HG03558 (cell line): Measurements from ENCODE around the gene IFT122.
"Not testable (repeated sequence)": the region's sequence is repeated elsewhere in the genome, so short reads cannot be mapped to it uniquely, and the experiment has no call there.

Experiments
- ATAC-seq: cut with Tn5 transposase; IDR thresholded peaks from one replicate; pipeline ENCODE4 v1.9.1; 2021; ENCODE audit warnings: moderate number of reproducible peaks; ENCODE audit not compliant: unreplicated experiment; ENCODE audit errors: extremely low read depth

Gene IFT122

GRCh38 chr3:129439817-129440617 is at the start of gene IFT122, which contains the start of gene MBD4:
Gene IFT122, plus strand, starts transcription at chr3:129440224. Its CDS starts 107 bp downstream, at chr3:129440331.
Gene MBD4, minus strand, starts transcription at chr3:129439948. Its CDS starts 115 bp downstream, at chr3:129439833.
- peak; percentile 77 for ATAC-seq

GRCh38 chr3:129391583-129391982 is 48.4 kb upstream of the IFT122 start:
- not testable (repeated sequence) for ATAC-seq

GRCh38 chr3:129392106-129392887 is 47.7 kb upstream of the IFT122 start:
- ATAC-seq = not testable (repeated sequence)

- ATAC-seq = no peak
Measured at GRCh38 chr3:129393271-129393670, 46.8 kb upstream of the IFT122 start.

- ATAC-seq = not testable (repeated sequence)
Measured at GRCh38 chr3:129393760-129394564, 46.1 kb upstream of the IFT122 start.

GRCh38 chr3:129398803-129399144 is 41.2 kb upstream of the IFT122 start:
- ATAC-seq = no peak

GRCh38 chr3:129399145-129399894 is 40.7 kb upstream of the IFT122 start:
- peak; percentile 44 for ATAC-seq

- ATAC-seq = no peak
Measured at GRCh38 chr3:129399895-129400357, 40.1 kb upstream of the IFT122 start.

GRCh38 chr3:129402210-129402609 is 37.8 kb upstream of the IFT122 start:
- no peak for ATAC-seq

GRCh38 chr3:129402616-129403015 is 37.4 kb upstream of the IFT122 start:
- no peak for ATAC-seq

GRCh38 chr3:129403450-129403849 is 36.6 kb upstream of the IFT122 start:
- ATAC-seq = no peak

GRCh38 chr3:129404130-129404529 is 35.9 kb upstream of the IFT122 start:
- ATAC-seq = no peak

- no peak for ATAC-seq
Measured at GRCh38 chr3:129404610-129405009, 35.4 kb upstream of the IFT122 start.

GRCh38 chr3:129409541-129409940 is 30.5 kb upstream of the IFT122 start:
- no peak for ATAC-seq

GRCh38 chr3:129410971-129411370 is 29.1 kb upstream of the IFT122 start:
- no peak for ATAC-seq

- ATAC-seq = no peak
Measured at GRCh38 chr3:129412542-129413198, 27.4 kb upstream of the IFT122 start.

- not testable (repeated sequence) for ATAC-seq
Measured at GRCh38 chr3:129413238-129413637, 26.8 kb upstream of the IFT122 start.

- ATAC-seq = peak; percentile 52
Measured at GRCh38 chr3:129413687-129414506, 26.1 kb upstream of the IFT122 start.
